ENCODE measurements around the gene GALNT10. TPM values are rescaled to one million over a fixed set of nuclear protein-coding genes. Genes with fewer than 3 reads are reported as not detected.

GALNT10 gene
- total and polyA plus RNA-seq, 2 donors from 2014 or later = 13.0 to 44.3 TPM

DNA sequence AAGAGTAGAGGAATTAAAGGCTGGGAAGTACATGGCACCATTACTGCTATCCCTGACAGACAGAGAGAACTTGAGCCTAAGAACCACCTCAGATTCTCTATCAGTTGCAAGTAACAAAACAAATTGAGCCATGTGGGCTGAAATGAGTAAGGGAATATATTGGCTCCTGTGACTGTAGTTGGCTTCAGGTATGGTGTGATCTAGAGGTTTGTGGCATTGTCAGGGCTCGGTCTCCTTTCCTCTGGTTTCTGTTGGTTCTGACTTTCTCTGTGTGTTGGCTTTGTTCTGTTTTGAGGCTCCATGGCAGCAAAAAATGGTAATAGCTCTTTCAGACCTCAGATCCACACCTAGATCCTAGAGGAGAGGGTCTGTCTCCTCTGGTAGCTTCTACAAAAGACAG lies 5.7 kb downstream of the GALNT10 start:
- DNase-seq (no peak), FAIRE-seq (no peak)
- no peaks in the 10 kb centered on the region for H3K9me3 ChIP-seq (ENCODE audit: control insufficient read depth in 2 of 3, insufficient read depth in 1 of 3, low read length in 3 of 3)
- H3K27me3 ChIP-seq (ENCODE audit: control insufficient read depth, insufficient read depth, low read length) = no peaks in the 10 kb centered on the region
- no peak overlapping the region for H3K27ac ChIP-seq (ENCODE audit: low read depth in 2 of 2, low read length in 2 of 2)
- TF ChIP-seq, protein P1, sequence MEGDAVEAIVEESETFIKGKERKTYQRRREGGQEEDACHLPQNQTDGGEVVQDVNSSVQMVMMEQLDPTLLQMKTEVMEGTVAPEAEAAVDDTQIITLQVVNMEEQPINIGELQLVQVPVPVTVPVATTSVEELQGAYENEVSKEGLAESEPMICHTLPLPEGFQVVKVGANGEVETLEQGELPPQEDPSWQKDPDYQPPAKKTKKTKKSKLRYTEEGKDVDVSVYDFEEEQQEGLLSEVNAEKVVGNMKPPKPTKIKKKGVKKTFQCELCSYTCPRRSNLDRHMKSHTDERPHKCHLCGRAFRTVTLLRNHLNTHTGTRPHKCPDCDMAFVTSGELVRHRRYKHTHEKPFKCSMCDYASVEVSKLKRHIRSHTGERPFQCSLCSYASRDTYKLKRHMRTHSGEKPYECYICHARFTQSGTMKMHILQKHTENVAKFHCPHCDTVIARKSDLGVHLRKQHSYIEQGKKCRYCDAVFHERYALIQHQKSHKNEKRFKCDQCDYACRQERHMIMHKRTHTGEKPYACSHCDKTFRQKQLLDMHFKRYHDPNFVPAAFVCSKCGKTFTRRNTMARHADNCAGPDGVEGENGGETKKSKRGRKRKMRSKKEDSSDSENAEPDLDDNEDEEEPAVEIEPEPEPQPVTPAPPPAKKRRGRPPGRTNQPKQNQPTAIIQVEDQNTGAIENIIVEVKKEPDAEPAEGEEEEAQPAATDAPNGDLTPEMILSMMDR (IDR thresholded peaks at IDR 0.05; ENCODE audit: borderline replicate concordance, extremely low read depth, insufficient read depth) = no peak
- no peak overlapping the region for H3K9ac ChIP-seq (ENCODE audit: low read length in 3 of 3)
- peaks cover 0 to 8% (median 5%) of the 10 kb centered on the region in 3 donors for H3K4me1 ChIP-seq (ENCODE audit: control insufficient read depth in 2 of 3, insufficient read depth in 2 of 3, low read depth in 1 of 3, low read length in 3 of 3)
- no peak overlapping the region for H3K4me3 ChIP-seq (ENCODE audit: low read length in 3 of 3)
- intact Hi-C loops (cut with DNase I) = no loop called here
- H3K36me3 ChIP-seq (ENCODE audit: control insufficient read depth in 2 of 3, insufficient read depth in 3 of 3, low read length in 3 of 3) = no peaks in the 10 kb centered on the region

DNA sequence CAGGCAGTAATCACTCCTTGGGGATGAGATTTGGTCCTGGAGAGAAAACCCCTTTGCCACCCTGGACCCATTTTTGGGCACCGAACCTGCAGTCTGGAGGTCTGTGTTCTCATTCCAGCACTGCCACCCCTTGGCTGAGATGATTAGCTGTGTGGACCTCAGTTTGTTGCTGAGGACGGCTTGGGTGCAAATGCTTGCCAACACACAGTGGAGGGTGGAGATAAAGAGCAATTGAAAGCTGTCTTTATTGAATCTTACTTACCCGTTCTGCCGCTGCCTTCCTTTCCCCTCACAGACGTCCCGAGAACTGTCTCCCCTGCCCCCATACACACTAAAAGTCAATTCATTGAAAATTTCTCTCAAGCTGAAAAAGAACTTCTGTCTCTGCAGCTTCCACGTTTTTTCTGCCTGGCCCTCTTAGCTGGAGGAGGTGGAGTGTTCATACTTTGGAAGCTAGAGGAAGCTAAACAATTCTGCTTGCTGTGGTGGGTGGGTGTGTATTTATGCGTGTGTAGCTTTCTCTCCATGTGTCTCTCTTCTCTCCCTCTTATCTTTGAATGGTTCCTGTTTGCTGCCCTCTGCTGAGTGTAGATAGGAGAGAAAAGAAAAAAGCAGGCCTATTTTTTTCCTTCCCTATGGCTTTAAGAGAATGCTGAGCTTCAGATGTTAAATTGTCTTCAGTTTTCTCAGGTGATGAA lies 6.6 kb downstream of the GALNT10 start:
- Histone ChIP-seq H3K27ac (ENCODE audit: low read depth in 2 of 2, low read length in 2 of 2) (no peak overlapping the region), H3K4me1 (ENCODE audit: control insufficient read depth in 2 of 3, insufficient read depth in 2 of 3, low read depth in 1 of 3, low read length in 3 of 3) (peaks cover 0 to 3% (median 2%) of the 10 kb centered on the region in 3 donors), H3K9ac (ENCODE audit: low read length in 3 of 3) (no peak overlapping the region), H3K27me3 (ENCODE audit: control insufficient read depth, insufficient read depth, low read length) (no peaks in the 10 kb centered on the region), H3K4me3 (ENCODE audit: low read length in 3 of 3) (no peak overlapping the region), H3K36me3 (ENCODE audit: control insufficient read depth in 2 of 3, insufficient read depth in 3 of 3, low read length in 3 of 3) (no peaks in the 10 kb centered on the region), H3K9me3 (ENCODE audit: control insufficient read depth in 2 of 3, insufficient read depth in 1 of 3, low read length in 3 of 3) (no peaks in the 10 kb centered on the region)
- DNase-seq (peak in 3 of 5 donors; percentile 41 to 79 (median 48)), FAIRE-seq (no peak)
- intact Hi-C loops (cut with DNase I) = no loop called here
- TF ChIP-seq, protein P1 (IDR thresholded peaks at IDR 0.05; ENCODE audit: borderline replicate concordance, extremely low read depth, insufficient read depth) = peak; percentile 12

DNA sequence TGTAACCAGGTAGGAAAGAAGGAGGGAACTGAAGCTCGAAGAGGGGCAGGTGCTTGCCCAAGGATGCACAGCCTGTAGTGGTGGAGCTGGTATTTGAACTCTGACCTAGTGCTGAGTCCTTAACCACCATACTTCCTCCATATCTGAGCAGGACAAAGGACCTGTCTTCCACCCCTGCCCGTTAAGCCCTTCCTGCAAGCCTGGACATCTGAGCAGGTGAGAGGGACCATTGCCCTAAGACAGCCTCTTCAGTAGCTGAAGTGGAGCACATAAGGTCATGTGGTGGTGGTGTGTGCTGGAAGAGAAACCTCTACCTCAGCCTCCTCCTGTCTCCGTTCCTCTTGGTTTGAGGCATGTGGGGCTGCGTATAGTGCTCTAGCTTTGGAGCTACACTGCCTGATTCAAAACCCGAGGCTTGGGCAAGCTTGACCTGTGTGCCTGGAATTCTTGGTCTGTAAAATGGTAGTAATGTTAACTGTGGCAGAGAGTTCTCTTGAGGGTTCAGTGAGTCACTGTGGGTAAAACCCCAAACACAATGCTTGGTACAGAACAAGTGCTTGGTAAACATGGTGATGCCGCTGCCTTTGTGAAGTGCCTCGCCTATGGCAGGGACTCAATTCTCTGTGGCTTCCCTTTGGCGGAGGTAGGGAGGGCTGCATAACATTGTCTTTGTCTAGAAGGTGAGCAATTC lies 7.4 kb downstream of the GALNT10 start:
- DNase-seq (no peak), FAIRE-seq (no peak)
- Histone ChIP-seq H3K4me1 (ENCODE audit: control insufficient read depth in 2 of 3, insufficient read depth in 2 of 3, low read depth in 1 of 3, low read length in 3 of 3) (no peaks in the 10 kb centered on the region), H3K36me3 (ENCODE audit: control insufficient read depth in 2 of 3, insufficient read depth in 3 of 3, low read length in 3 of 3) (no peaks in the 10 kb centered on the region), H3K9ac (ENCODE audit: low read length in 3 of 3) (no peak overlapping the region), H3K27ac (ENCODE audit: low read depth in 2 of 2, low read length in 2 of 2) (no peak overlapping the region), H3K4me3 (ENCODE audit: low read length in 3 of 3) (no peak overlapping the region), H3K9me3 (ENCODE audit: control insufficient read depth in 2 of 3, insufficient read depth in 1 of 3, low read length in 3 of 3) (no peaks in the 10 kb centered on the region), H3K27me3 (ENCODE audit: control insufficient read depth, insufficient read depth, low read length) (no peaks in the 10 kb centered on the region)
- TF ChIP-seq, protein P1 (IDR thresholded peaks at IDR 0.05; ENCODE audit: borderline replicate concordance, extremely low read depth, insufficient read depth) = no peak
- intact Hi-C loops (cut with DNase I) = no loop called here
